C4-2B (cell line): ENCODE results near the gene SLC9A1.

ENCODE experiments used
- H3K27ac ChIP-seq: fragments of 450-650 bp; 2 replicates; pipeline ENCODE4 v1.5.1; 2017
- ZFX ChIP-seq: fragments of 450-650 bp; IDR thresholded peaks from 2 replicates; pipeline ENCODE4 v1.6.1; 2017
- TF ChIP-seq, protein P1 (sequence below): fragments of 450-650 bp; conservative IDR thresholded peaks from 2 replicates; pipeline ENCODE4 v1.5.1; 2017; ENCODE audit warnings: mild to moderate bottlenecking

Gene SLC9A1

GRCh38 chr1:27086628-27087027 is 68.3 kb downstream of the SLC9A1 start:
- TF ChIP-seq, protein P1, sequence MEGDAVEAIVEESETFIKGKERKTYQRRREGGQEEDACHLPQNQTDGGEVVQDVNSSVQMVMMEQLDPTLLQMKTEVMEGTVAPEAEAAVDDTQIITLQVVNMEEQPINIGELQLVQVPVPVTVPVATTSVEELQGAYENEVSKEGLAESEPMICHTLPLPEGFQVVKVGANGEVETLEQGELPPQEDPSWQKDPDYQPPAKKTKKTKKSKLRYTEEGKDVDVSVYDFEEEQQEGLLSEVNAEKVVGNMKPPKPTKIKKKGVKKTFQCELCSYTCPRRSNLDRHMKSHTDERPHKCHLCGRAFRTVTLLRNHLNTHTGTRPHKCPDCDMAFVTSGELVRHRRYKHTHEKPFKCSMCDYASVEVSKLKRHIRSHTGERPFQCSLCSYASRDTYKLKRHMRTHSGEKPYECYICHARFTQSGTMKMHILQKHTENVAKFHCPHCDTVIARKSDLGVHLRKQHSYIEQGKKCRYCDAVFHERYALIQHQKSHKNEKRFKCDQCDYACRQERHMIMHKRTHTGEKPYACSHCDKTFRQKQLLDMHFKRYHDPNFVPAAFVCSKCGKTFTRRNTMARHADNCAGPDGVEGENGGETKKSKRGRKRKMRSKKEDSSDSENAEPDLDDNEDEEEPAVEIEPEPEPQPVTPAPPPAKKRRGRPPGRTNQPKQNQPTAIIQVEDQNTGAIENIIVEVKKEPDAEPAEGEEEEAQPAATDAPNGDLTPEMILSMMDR: no peak
- TF ChIP-seq ZFX: no peak
- no peak overlapping the region for H3K27ac ChIP-seq

DNA sequence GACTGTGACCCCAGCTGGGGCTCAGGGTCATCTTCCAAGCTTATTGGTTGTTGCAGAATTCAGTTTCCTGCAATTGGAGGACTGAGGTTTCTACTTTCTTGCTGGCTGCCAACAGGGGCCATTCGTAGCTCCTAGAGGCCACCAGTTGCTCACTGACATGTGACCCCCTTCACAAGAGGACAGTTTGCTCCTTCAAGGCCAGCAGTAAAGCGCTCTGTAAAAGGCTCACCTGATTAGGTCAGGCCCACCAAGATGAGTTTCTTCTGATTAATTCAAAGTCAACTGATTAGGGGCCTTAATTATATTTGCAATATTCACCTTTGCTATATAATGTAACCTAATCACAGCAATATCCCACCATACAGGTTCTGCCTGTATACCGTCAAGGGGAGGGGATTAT is 68.9 kb downstream of the SLC9A1 start:
- no peak overlapping the region for H3K27ac ChIP-seq
- no peak for TF ChIP-seq ZFX
- TF ChIP-seq, protein P1: no peak

DNA sequence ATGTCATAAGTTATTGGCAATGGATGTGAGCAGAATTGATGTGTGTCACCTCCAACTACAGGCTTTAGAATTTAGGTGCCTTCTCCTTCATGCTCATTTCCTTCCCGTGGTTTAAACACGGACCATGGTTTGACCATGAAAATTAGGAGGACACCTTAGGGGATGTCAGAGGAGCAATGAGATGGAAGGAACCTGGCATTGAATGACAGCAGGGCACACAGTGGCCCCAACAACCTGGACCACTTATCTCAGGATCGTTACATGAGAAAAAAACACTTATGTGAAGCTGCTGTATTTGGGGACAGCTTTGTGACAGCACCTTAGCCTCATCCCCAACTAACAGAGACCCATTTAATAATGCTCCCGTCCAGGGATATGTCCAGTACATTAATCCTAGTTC is 70.8 kb downstream of the SLC9A1 start:
- no peak overlapping the region for H3K27ac ChIP-seq
- TF ChIP-seq, protein P1: no peak
- no peak for TF ChIP-seq ZFX

DNA sequence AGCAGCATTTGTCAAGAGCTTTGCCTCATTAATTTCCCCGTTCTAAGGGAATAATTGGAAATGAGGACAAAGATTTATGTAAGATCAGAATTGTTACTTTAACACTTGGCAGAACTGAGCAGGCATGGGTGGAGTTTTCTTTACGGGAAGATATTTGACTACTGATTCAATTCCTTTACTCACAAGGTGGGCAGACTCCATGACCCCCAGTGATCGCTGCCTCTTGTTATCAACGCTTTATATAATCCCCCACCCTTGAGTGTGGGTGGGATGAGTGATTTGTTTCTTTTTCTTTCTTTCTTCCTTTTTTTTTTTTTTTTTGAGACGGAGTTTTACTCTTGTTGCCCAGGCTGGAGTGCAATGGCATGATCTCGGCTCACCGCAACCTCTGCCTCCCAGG is 77.0 kb downstream of the SLC9A1 start:
- no peak for TF ChIP-seq ZFX
- TF ChIP-seq, protein P1: no peak
- H3K27ac ChIP-seq: no peak overlapping the region

DNA sequence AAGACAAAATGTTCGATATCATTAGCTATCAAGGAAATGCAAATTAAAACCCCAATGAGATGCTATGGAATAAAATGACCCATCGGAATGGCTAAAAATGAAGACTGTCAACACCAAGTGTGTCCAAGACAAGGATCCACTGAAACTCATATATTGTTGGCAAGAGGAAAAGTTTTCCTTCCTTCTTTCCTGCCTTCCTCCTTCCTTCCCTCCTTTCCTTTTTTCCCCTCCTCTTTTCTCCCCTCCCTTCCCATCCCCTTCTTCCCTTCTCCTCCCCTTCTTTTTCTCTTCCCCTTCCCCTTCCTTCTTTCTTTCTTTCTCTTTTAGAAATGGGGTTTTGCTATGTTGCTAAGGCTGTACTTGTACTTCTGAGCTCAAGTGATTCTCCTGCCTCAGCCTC is 78.1 kb downstream of the SLC9A1 start:
- TF ChIP-seq ZFX: no peak
- H3K27ac ChIP-seq: no peak overlapping the region

- no peak overlapping the region for H3K27ac ChIP-seq
- TF ChIP-seq, protein P1: no peak
These were observed 80.6 kb downstream of the SLC9A1 start for GRCh38 chr1:27074175-27074780.

GRCh38 chr1:27071049-27071416 is 83.9 kb downstream of the SLC9A1 start:
- TF ChIP-seq ZFX: no peak
- TF ChIP-seq, protein P1: no peak
- no peak overlapping the region for H3K27ac ChIP-seq

GRCh38 chr1:27070390-27071048 is 84.4 kb downstream of the SLC9A1 start:
- no peak overlapping the region for H3K27ac ChIP-seq
- TF ChIP-seq, protein P1: no peak
- no peak for TF ChIP-seq ZFX
